CD14-positive monocyte (primary cell): ENCODE measurements around the gene ALOX12B. TPM values are rescaled to one million over a fixed set of nuclear protein-coding genes. Genes with fewer than 3 reads are reported as not detected.
"Not testable (repeated sequence)": the region's sequence is repeated elsewhere in the genome, so short reads cannot be mapped to it uniquely, and the experiment has no call there.

Experiments used
- DNase-seq, 3 donors: peaks; one replicate each; pipeline ENCODE4 v3.0.0-alpha.2; 2011 to 2022
- H2AFZ ChIP-seq: 2 replicates; pipeline ENCODE4 v1.6.0; 2012; ENCODE audit warnings: mild to moderate bottlenecking, low read depth, low read length, inconsistent platforms; ENCODE audit not compliant: insufficient read depth, poor library complexity, severe bottlenecking
- H3K27ac ChIP-seq, 2 donors: 1 replicate in 1 of 2; 2 replicates in 1 of 2; pipeline ENCODE4 v1.5.1; 2012 to 2013; ENCODE audit warnings: low read length in 2 of 2, control low read depth in 1 of 2, inconsistent platforms in 1 of 2, low read depth in 1 of 2, mild to moderate bottlenecking in 1 of 2
- H3K27me3 ChIP-seq, 2 donors: one replicate each; pipeline versions ENCODE4 v1.6.0 to v1.6.1; 2011 to 2013; ENCODE audit warnings: low read length in 2 of 2; ENCODE audit not compliant: control insufficient read depth in 2 of 2, insufficient read depth in 2 of 2
- H3K36me3 ChIP-seq, 2 donors: replicated peaks in 1 of 2; 1 replicate in 1 of 2; 2 replicates in 1 of 2; pipeline versions ENCODE4 v1.5.1 to v1.6.1; 2012 to 2013; ENCODE audit warnings: low read length in 2 of 2, control low read depth in 1 of 2, inconsistent platforms in 1 of 2, mild to moderate bottlenecking in 1 of 2; ENCODE audit not compliant: insufficient read depth in 2 of 2, control insufficient read depth in 1 of 2
- H3K4me1 ChIP-seq, 2 donors: 1 replicate in 1 of 2; 2 replicates in 1 of 2; pipeline versions ENCODE4 v1.5.1 to v1.6.1; 2012 to 2013; ENCODE audit warnings: low read length in 2 of 2, control low read depth in 1 of 2, inconsistent platforms in 1 of 2, mild to moderate bottlenecking in 1 of 2, moderate library complexity in 1 of 2; ENCODE audit not compliant: insufficient read depth in 2 of 2, control insufficient read depth in 1 of 2
- H3K4me2 ChIP-seq: replicated peaks from 2 replicates; pipeline ENCODE3; 2012; ENCODE audit warnings: low read length, moderate library complexity, mild to moderate bottlenecking; ENCODE audit not compliant: poor library complexity, severe bottlenecking; ENCODE audit errors: extremely low read depth
- H3K4me3 ChIP-seq, 3 experiments: fragments of 200-600 bp in 1 of 3; sonication (generic) in 1 of 3; replicated peaks in 1 of 3; 1 replicate in 2 of 3; 2 replicates in 1 of 3; pipeline ENCODE4 v1.5.1; 2011 to 2013; ENCODE audit warnings: low read length in 3 of 3, mild to moderate bottlenecking in 3 of 3, control low read depth in 2 of 3, low read depth in 2 of 3, inconsistent platforms in 1 of 3, moderate library complexity in 1 of 3
- H3K79me2 ChIP-seq: 2 replicates; pipeline ENCODE4 v1.6.0; 2012; ENCODE audit warnings: mild to moderate bottlenecking, control low read depth, inconsistent platforms, low read length, moderate library complexity; ENCODE audit not compliant: insufficient read depth
- H3K9ac ChIP-seq: 2 replicates; pipeline ENCODE4 v1.6.0; 2017; ENCODE audit warnings: low read length, mild to moderate bottlenecking; ENCODE audit not compliant: insufficient read depth, poor library complexity, severe bottlenecking
- H3K9me3 ChIP-seq, 2 donors: replicated peaks in 1 of 2; 1 replicate in 1 of 2; 2 replicates in 1 of 2; pipeline versions ENCODE4 v1.5.1 to v1.6.1; 2012 to 2013; ENCODE audit warnings: low read length in 2 of 2, control low read depth in 1 of 2; ENCODE audit not compliant: control insufficient read depth in 1 of 2, insufficient read depth in 1 of 2
- H4K20me1 ChIP-seq: 2 replicates; pipeline ENCODE4 v1.6.0; 2012; ENCODE audit warnings: mild to moderate bottlenecking, low read length, control low read depth, moderate library complexity; ENCODE audit not compliant: insufficient read depth
- H3K27ac Mint-ChIP-seq, 7 donors: one replicate each; pipeline ENCODE4 v1.8.0; 2020; ENCODE audit warnings: mild to moderate bottlenecking in 7 of 7, mixed read lengths in 7 of 7, moderate library complexity in 6 of 7, inconsistent platforms in 2 of 7
- H3K27me3 Mint-ChIP-seq, 3 donors: one replicate each; pipeline ENCODE4 v1.8.0; 2021 to 2022; ENCODE audit warnings: low read depth in 3 of 3, mild to moderate bottlenecking in 3 of 3, mixed read lengths in 3 of 3, moderate library complexity in 3 of 3, inconsistent platforms in 1 of 3
- H3K36me3 Mint-ChIP-seq, 2 donors: one replicate each; pipeline ENCODE4 v1.8.0; 2020; ENCODE audit warnings: mixed read lengths in 2 of 2, inconsistent platforms in 1 of 2, mild to moderate bottlenecking in 1 of 2
- H3K4me1 Mint-ChIP-seq: one replicate; pipeline ENCODE4 v1.8.0; 2020; ENCODE audit warnings: mild to moderate bottlenecking, mixed read lengths
- H3K4me3 Mint-ChIP-seq, 2 donors: one replicate each; pipeline ENCODE4 v1.8.0; 2020; ENCODE audit warnings: mild to moderate bottlenecking in 2 of 2, mixed read lengths in 2 of 2, moderate library complexity in 1 of 2
- H3K9me3 Mint-ChIP-seq, 7 donors: one replicate each; pipeline ENCODE4 v1.8.0; 2020 to 2022; ENCODE audit warnings: mixed read lengths in 7 of 7, mild to moderate bottlenecking in 6 of 7, moderate library complexity in 6 of 7, inconsistent platforms in 2 of 7
- WGBS: methylation state at CpG from one replicate; pipeline ENCODE4 v1.1.5; 2013; ENCODE audit warnings: missing lambda C conversion rate; ENCODE audit not compliant: insufficient coverage; 5-methylcytosine and 5-hydroxymethylcytosine counted together
- intact Hi-C, 2 donors: fragments of 100-400 bp; cut with micrococcal nuclease; formaldehyde crosslinking; loops; one replicate each; pipeline versions ENCODE4 v1.15.0 to v1.15.1; 2023
- polyA plus RNA-seq, 3 donors: library from polyadenylated mRNA; depleted of rRNA in 1 of 3; unstranded in 2 of 3; stranded (reverse) in 1 of 3; fragments of 300-500 nt in 2 of 3; fragments of >200 nt in 1 of 3; fragmentation: Illumina TruSeq in 2 of 3; gene quantifications; 1 replicate in 2 of 3; 2 replicates in 1 of 3; pipeline ENCODE4 v1.2.3, GENCODE V29; 2012 to 2021
- TF ChIP-seq, protein P1 (sequence below): fragments of 200-600 bp; IDR thresholded peaks from one replicate; pipeline ENCODE4 v1.8.0; 2022; ENCODE audit warnings: antibody characterized with exemption, mild to moderate bottlenecking

The ALOX12B gene
- polyA plus RNA-seq, 3 donors, result not detected

DNA sequence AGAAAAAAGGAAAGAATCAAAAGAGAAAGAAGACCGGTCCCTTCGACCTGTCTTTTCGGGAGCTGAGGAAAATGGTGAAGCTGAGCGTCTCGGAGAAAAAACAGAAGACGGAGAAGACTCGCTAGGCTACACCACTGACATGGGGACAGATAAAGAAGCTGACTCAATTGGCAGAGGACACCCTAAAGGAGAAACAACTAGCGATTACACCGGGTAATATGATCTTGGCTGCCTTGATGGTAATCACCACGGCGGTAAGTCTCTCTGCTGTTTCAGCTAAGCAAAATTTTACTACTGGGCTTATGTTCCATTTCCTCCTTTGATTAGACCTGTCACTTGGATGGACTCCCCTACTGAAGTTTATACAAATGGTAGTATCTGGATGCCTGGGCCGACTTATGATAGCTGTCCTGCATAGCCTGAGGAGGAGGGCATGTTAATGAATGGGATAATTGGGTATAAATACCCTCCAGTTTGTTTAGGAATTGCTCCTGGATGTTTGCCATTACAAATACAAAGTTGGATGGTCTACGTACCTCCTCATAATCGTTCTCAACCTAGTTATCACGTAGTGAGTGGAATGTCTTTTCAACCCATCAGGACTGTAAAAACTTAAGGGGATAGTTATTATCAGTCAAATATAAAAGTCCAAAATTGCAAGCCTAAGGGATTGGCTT lies 24.6 kb downstream of the ALOX12B start:
- Histone ChIP-seq H3K4me3 (no peak overlapping the region), H3K4me1 (peaks cover 25 to 28% of the 10 kb centered on the region in 2 donors), H3K36me3 (no peaks in the 10 kb centered on the region), H3K4me2 (no peak overlapping the region), H3K9me3 (no peaks in the 10 kb centered on the region), H3K27ac (no peak overlapping the region), H3K27me3 (peaks cover 9 to 22% of the 10 kb centered on the region in 2 donors), H3K79me2 (no peaks in the 10 kb centered on the region), H4K20me1 (no peaks in the 10 kb centered on the region), H2AFZ (no peak overlapping the region), H3K9ac (no peak overlapping the region)
- intact Hi-C loops, result loop anchor here in 1 of 2 donors (5.0 kb wide), 1 partner anchor 49 kb away; no protein-coding TSS in a partner anchor
- no peak for DNase-seq
- H3K36me3 Mint-ChIP-seq, result no peaks in the 10 kb centered on the region
- H3K4me3 Mint-ChIP-seq, result peak overlapping the region; percentile 34 to 48
- H3K27me3 Mint-ChIP-seq, result peaks cover 22 to 44% (median 31%) of the 10 kb centered on the region in 3 donors
- peaks cover 0 to 6% (median 0%) of the 10 kb centered on the region in 7 donors for H3K9me3 Mint-ChIP-seq
- peaks cover 35% of the 10 kb centered on the region for H3K4me1 Mint-ChIP-seq
- 43% methylated on average over 5 of the region's 15 CpGs for WGBS
- TF ChIP-seq, protein P1, sequence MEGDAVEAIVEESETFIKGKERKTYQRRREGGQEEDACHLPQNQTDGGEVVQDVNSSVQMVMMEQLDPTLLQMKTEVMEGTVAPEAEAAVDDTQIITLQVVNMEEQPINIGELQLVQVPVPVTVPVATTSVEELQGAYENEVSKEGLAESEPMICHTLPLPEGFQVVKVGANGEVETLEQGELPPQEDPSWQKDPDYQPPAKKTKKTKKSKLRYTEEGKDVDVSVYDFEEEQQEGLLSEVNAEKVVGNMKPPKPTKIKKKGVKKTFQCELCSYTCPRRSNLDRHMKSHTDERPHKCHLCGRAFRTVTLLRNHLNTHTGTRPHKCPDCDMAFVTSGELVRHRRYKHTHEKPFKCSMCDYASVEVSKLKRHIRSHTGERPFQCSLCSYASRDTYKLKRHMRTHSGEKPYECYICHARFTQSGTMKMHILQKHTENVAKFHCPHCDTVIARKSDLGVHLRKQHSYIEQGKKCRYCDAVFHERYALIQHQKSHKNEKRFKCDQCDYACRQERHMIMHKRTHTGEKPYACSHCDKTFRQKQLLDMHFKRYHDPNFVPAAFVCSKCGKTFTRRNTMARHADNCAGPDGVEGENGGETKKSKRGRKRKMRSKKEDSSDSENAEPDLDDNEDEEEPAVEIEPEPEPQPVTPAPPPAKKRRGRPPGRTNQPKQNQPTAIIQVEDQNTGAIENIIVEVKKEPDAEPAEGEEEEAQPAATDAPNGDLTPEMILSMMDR, result no peak
- H3K27ac Mint-ChIP-seq, result peak overlapping the region in 1 of 7 donors; percentile 11

DNA sequence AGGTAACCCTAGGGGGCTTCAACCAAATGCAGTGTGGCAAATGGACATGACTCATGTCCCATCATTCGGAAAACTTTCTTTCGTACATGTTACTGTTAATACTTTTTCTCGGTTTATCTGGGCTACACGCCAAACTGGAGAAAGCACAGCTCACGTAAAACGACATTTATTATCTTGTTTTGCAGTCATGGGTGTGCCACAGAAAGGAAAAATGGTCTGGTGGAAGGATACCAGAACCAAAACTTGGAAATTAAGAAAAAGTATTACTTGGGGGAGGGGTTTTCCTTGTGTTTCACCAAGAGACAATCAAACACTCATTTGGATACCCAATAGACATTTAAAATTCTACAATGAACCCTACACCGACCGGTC lies 25.1 kb downstream of the ALOX12B start:
- Histone ChIP-seq H3K9me3 (no peaks in the 10 kb centered on the region), H3K4me3 (no peak overlapping the region), H3K27ac (no peak overlapping the region), H2AFZ (no peak overlapping the region), H3K27me3 (peaks cover 9 to 22% of the 10 kb centered on the region in 2 donors), H3K4me1 (peaks cover 25 to 28% of the 10 kb centered on the region in 2 donors), H3K36me3 (no peaks in the 10 kb centered on the region), H3K79me2 (no peaks in the 10 kb centered on the region), H4K20me1 (no peaks in the 10 kb centered on the region), H3K9ac (no peak overlapping the region), H3K4me2 (no peak overlapping the region)
- WGBS, result 92% methylated on average over 4 of the region's 8 CpGs
- no peak for DNase-seq
- Mint-ChIP-seq H3K4me1 (peaks cover 32% of the 10 kb centered on the region), H3K4me3 (peak overlapping the region in 1 of 2 donors; percentile 48), H3K36me3 (no peaks in the 10 kb centered on the region), H3K27ac (no peak overlapping the region), H3K27me3 (peaks cover 22 to 44% (median 28%) of the 10 kb centered on the region in 3 donors), H3K9me3 (peaks cover 0 to 6% (median 0%) of the 10 kb centered on the region in 7 donors)
- TF ChIP-seq, protein P1, result no peak
- intact Hi-C loops, result loop anchor here in 1 of 2 donors (5.0 kb wide), 1 partner anchor 50 kb away; no protein-coding TSS in a partner anchor

- not testable (repeated sequence) for H3K4me2 ChIP-seq, H3K9ac ChIP-seq, H3K9me3 ChIP-seq, H4K20me1 ChIP-seq, H3K4me3 ChIP-seq, H3K27ac Mint-ChIP-seq, H3K9me3 Mint-ChIP-seq, H3K36me3 Mint-ChIP-seq, H3K79me2 ChIP-seq, H3K27ac ChIP-seq, DNase-seq, H3K36me3 ChIP-seq, H2AFZ ChIP-seq
- peaks cover 22 to 44% (median 28%) of the 10 kb centered on the region in 3 donors for H3K27me3 Mint-ChIP-seq
- H3K4me3 Mint-ChIP-seq, result peak overlapping the region in 1 of 2 donors; percentile 63
- peaks cover 9 to 22% of the 10 kb centered on the region in 2 donors for H3K27me3 ChIP-seq
- peaks cover 25 to 28% of the 10 kb centered on the region in 2 donors for H3K4me1 ChIP-seq
- intact Hi-C loops, result loop anchor here (2.0 to 5.0 kb wide), 3 partner anchors 49 to 239 kb away; no protein-coding TSS in a partner anchor
- WGBS, result 96% methylated on average over 7 of the region's 8 CpGs
- H3K4me1 Mint-ChIP-seq, result peaks cover 32% of the 10 kb centered on the region
These were observed 25.7 kb downstream of the ALOX12B start for GRCh38 chr17:8061851-8062250.
